Measurements from ENCODE around the gene RASGRP4. TPM values are rescaled to one million over a fixed set of nuclear protein-coding genes. Genes with fewer than 3 reads are reported as not detected.

RASGRP4 gene
- total RNA-seq, 1 donor from 2014 or later: 13.5 TPM

Other genes with a start within 250 kb of the RASGRP4 start
- not detected for gene DPF1, start 202.0 kb downstream of the RASGRP4 start, total RNA-seq
- 65.0 TPM for gene PPP1R14A, start 169.8 kb downstream of the RASGRP4 start, total RNA-seq
- 202 TPM for gene SPINT2, start 161.6 kb downstream of the RASGRP4 start, total RNA-seq
- gene C19orf33, start 122.0 kb downstream of the RASGRP4 start, total RNA-seq: 35.6 TPM
- 38.9 TPM for gene YIF1B, start 110.3 kb downstream of the RASGRP4 start, total RNA-seq
- gene KCNK6, start 106.4 kb downstream of the RASGRP4 start, total RNA-seq: 11.5 TPM
- gene CATSPERG, start 90.4 kb downstream of the RASGRP4 start, total RNA-seq: 10.9 TPM
- gene PSMD8, start 51.6 kb downstream of the RASGRP4 start, total RNA-seq: 113 TPM
- 0.59 TPM for gene GGN, start 38.2 kb downstream of the RASGRP4 start, total RNA-seq
- 0.62 TPM for gene SPRED3, start 37.5 kb downstream of the RASGRP4 start, total RNA-seq
- gene FAM98C, start 23.1 kb downstream of the RASGRP4 start, total RNA-seq: 21.1 TPM
- gene RYR1, start 7.5 kb upstream of the RASGRP4 start, total RNA-seq: 9.2 TPM
- gene MAP4K1, start 191.7 kb upstream of the RASGRP4 start, total RNA-seq: 11.4 TPM
- gene EIF3K, start 193.0 kb upstream of the RASGRP4 start, total RNA-seq: 229 TPM
- 454 TPM for gene ACTN4, start 221.4 kb upstream of the RASGRP4 start, total RNA-seq

Data from lower lobe of right lung (tissue), 1 donor.